Anterior cingulate cortex (tissue), 58 donors: ENCODE measurements around the gene ZNF492.
A peak's percentile ranks its signal among the peaks of the same experiment; 100 is the strongest.

Source experiments
- DNase-seq, 58 donors: peaks; one replicate each; lab custom pipeline; 2025; lab: John Stamatoyannopoulos, UW

Gene ZNF492

DNA sequence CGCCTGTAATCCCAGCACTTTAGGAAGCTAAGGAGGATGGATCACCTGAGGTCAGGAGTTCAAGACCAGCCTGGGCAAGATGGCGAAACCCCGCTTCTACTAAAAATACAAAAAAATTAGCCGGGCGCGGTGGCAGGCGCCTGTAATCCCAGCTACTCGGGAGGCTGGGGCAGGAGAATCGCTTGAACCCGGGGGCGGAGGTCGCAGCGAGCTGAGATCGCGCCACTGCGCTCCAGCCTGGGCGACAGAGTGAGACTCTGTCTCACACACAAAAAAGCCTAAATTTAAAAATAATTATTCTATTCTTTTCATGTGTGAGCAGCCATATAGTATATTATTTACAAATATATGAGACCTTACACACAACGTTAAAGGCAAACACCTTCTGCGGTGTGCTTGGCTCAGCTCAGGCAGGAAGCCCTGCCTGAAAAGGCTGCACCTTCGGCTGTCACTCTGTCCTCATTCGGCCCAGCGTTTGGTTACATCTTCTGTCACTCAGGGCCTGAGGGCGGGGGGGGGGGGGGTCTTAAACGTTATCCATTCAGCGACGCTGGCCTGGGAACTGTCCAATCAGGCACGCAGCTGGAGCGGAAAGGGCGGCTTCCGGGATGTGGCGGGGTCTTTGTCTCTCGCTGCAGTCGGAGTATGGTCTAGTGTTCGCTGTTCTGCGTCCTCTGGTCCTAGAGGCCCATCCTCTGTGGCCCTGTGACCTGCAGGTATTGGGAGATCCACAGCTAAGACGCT, at the start of gene ZNF492:
Gene ZNF492 (plus strand): TSS at position 619 of the 744 bp plus-strand sequence. CDS start 19,076 bp downstream, outside the sequence.
- peak in 57 of 58 donors; percentile 37 to 94 (median 84) for DNase-seq

DNA sequence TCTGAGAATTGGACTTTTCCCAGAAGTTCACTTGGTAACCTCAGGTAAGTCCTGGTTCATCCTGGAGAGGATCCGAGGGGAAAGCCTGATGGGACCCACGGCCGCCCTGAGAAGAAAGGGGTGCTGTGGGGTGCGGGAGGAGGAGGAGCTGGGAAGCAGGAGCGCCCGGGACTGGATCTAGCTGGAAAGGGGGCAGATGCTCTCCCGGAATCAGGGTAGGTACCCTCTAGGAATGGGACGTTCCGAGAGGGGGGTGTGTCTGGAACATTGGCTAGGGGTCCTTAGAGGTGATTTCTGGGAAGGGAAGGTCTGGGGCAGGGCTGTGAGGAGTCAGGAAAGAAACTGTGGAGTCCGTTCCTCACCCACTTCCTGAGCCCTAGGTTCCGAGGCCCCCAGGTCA, 38.7 kb upstream of the ZNF492 start:
- no peak for DNase-seq

DNA sequence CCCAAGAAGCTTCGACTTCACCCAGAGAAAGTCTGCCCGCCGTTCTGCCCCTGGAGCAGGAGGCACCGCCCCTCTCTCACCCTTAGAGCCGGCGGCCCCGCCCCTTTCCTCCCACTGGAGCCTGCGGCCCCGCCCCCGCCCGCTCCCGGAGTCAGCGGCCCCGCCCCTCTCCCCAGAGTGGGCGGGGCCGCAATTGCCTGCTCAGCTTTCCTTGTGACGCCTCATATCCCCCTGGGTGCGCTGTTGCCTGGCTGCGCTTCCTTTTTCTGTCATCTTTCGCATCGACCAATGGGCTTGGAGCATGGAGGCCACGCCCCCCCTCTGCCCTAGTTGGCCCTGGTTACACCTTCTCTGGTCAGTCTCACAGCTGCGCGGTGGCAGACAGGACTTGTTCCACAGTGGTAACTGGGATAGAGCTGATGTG, 38.2 kb upstream of the ZNF492 start:
- peak in 23 of 58 donors; percentile 1 to 68 (median 22) for DNase-seq

DNA sequence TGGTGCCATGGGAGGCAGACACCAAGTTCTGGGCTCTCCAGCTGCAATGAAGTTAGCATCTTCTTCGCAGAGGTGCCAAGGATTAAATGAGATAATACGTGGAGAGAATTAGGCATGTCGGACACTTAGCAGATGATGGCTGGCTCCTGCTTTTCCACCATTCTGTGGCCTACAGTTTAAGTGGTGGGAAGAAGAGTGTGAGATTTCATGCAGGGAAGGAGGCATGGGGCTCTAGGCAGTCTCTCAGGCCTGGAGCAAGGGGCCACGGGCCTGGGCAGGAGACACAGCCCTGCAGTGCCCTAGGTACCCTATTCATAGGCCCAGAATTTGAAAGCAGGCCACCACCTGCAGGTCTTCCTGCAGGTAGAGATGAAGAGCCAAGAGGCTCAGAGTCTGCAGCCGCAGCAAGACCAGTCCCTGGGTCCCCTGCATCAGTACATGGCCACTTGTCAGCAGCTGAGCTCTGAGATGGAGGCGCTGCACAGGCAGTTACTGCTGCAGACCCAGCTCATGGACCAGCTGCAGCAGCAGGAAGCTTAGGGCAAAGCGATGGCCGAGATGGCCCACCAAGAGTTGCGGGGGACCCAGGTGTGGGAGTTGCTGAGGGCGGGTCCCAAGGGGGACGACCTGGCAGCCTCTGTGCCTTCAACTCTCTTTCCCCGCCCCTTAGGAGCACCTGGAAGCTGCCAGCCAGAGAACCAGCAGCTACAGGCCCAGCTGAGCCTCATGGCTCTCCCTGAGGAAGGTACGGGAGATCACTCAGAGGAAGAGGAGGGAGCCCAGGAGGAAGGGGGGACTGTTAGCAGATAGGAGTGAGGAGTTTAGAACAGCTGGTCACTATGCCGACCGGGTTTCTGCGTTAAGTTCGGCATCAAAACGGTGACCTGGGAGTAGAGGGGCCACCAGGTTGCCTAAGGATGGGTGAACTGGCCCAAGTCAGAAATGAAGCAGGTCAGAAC, 33.2 kb upstream of the ZNF492 start:
- DNase-seq = no peak

DNA sequence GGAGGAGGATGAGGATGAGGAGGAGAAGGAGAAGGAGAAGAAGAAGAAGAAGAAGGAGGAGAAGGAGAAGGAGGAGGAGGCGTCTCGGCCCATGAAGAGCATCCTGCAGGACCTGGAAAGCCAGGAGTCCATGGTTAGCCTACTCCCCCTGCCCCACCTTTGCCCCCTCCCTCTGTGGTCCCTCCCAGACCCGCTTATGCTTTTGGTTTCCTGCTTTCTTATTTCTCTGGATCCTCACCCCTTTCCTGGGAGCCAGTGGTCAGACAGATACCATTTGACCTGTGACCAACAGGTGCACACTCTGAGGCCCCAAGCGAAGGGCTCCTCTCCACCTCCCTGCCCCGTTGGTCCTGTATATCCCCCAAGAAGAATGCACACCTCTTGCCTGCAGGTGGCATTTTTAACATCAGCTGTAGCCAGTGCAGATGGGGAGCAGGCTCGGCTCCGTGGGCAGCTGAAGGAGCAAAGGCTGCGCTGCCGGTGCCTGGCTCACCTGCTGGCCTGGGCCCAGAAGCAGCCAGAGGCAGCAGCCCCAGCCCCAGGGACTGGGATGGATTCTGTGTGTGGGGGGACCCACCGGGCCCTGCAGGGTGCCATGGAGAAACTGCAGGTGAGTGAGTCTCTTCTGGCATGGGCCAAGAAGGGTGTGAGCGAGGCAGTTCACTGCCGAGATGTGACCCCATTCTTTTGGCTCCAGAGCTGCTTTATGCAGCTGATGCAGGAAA, 32.1 kb upstream of the ZNF492 start:
- no peak for DNase-seq

DNA sequence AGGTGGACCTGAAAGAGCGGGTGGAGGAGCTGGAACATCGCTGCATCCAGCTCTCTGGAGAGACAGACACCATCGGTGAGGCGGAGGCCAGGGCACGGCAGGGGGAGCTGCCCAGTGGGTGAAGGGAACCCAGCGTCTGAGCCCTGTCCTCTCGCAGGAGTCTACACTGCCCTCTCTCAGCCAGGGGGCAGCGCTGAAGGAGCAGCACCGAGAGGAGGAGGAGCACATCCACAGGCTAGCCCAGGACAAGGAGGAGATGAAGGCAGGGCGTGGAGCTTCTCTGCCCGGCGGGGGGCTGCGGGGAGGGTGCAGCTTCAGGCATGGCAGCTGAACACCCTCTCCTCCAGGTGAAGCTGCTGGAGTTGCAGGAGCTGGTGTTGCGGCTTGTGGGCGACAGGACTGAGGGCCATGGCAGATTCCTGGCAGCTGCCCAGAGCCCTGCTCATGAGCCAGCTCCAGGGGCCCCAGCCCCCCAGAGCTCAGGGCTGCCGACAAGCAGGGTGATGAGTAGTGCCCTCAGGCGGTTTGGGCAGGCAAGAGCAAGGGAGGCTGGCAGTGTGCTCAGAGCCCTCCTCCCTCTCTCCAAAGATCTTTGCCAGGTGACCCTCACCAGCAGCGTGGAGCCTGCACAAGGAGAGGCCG, 31.4 kb upstream of the ZNF492 start:
- DNase-seq = no peak

DNA sequence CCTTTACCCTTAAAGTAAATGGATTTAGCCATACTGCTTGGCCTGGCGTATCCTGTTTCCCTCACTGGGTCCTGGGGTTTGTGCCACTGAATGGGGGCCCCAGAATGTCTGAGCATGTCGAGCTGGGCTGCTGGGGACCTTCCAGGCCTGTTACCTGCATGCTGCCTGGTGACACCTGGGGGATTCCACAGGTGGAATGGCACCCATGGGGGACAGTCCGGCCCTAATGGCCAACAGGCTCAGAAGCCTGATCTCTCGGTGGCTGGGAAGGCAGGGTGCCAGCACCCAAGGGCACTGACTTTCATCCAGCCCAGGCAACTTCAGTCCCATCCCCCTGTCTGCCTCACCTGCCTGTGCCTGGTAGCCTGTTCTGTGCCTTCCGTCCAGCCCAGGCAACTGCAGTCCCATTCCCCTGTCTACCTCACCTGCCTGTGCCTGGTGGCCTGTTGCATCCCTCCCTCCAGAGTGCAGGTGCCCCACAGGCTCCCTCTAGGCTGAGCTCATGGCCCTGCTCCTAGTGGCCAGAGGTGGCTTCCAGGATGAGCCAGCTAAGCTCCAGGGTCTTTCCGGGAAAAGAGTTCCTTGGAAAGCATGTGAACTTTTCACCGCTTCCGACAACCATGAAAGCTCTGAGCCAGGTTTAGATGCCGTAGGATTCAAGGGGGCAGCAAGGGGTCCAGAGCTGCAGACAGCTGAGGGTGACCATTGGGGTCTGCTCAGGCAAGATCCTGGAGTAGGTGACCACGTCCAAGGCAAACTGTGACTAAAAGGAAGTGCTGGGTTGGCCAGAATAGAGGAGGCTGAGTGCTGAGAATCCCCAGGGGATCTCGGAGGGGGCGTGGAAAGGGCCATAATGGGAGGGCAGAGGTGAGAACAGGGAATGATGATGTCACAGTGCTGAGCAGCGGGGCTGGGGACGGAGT, 30.3 kb upstream of the ZNF492 start:
- DNase-seq = no peak

DNA sequence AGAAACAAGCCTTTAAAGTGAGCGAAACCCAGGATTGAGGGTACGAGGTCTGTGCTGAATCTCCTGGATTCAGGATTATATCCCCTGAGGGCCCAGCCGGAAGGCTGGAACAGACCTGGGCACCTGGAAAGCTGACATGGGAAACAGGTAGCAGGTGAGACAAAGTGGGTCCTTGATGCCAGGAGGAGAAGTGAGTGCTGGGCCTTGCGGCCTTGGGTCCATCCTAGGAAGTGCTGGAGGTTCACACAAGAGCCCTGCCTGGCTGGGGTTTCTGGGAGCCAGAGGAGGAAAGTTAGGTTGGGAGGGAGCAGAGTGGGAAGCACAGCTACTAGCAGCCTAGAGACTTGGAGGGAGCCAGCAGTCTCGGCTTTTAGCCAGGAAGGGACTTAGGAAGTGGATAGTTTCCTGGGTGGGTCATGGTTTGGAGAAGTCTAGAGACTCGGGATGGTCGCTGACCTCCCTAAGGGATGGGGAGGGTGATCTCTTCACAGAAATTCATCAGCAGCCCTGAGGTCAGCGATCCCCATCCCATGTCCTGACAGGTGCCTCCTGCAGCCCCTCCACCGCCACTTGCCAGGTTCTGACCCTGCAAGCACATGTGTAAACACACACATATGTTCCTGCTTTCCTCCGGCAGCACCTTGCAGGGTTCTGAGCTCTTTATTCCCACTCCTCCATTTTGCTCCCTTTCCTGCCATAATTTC, 29.4 kb upstream of the ZNF492 start:
- no peak for DNase-seq

DNA sequence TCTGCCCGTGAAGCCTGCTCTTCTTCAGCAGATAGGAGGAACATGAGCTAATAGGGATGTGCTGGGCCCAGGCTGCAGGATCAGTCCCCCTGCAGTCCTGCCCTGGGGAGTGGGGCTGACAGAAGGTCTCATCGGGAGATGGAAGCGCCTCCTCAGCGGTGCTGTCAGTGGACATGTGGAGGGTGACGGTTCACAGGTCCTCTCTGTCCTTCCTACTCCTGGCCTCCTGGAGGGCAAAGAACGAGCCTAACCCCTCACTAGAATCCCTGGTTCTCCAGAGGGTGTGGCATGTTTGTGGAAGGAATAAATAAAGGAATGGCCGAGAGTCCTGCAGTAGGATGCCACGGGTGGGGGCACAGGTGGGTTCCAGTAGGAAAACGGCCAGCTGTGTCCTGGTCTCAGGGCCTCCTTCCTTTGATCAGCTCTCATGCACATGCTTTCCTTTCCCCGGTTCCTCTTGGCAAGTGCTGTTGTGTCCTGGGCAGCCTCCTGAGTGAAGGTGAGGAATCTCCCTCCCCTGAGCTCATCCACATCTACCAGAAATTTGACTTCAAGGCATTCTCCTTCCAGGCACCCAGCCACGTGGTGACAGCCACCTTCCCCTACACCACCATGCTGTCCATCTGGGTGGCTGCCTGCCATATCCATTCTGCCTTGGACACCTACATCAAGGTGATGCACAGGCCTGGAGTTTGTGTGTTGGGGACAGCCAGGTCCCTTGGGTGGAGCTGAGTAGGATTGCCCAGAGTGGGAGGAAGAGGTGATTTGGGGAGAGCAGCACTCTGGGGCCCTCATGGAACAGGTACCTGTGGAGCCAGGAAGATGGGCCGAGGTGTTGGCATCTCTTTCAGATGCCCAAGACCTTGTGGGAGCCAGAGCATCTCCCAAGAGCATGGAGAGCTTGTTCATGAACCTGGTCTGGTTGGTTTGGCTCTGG, 28.6 kb upstream of the ZNF492 start:
- DNase-seq = no peak

DNA sequence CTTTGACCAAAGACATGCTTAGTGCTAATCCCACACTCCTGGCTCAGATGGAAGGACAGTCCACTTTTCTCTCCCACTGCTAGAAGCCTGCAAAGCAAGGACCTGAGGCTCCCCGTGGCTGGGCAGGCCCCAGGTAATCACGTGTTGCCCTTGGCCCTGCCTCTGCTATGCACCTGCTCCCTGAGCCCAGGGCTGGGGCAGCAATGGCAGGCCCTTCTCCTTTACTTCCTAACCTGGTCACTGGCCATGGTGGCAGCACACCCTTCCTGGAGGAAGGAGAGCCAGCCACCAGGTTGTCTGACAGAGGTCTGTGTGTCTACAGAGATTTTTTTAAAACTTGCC, 27.9 kb upstream of the ZNF492 start:
- DNase-seq = no peak

DNA sequence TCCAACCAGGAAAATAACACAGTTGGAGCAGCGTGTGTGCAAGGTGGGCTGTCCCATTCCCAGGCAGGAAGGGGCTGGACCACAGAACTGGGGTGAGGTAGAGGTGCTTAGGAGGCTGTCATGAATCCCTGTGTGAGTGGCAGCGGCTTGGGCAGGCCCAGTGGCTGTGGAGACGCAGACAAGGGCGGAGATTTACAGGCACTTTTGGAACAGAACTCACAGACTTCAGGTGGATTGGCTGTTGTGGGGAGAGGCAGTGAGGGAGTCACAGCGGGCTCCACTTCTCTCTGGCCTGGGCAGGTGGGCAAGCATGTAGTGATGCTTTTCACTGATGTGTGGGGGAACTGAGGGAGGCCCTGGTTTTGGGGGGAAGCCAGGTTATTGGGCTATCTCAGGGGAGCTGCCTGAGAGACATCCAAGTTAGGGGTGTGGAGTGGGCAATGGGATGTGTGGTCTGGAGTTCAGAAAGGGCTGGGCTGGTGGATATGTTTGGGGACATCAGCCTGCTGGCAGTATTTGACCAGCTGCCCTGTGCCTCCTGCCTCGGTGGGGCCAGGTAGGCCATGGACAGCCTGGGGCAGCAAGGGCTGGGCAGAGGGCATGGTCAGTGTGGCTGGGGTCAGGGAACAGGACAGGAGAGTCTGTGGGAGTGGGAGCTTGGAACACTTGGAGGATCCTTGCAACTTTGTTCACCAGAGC, 27.0 kb upstream of the ZNF492 start:
- no peak for DNase-seq

DNA sequence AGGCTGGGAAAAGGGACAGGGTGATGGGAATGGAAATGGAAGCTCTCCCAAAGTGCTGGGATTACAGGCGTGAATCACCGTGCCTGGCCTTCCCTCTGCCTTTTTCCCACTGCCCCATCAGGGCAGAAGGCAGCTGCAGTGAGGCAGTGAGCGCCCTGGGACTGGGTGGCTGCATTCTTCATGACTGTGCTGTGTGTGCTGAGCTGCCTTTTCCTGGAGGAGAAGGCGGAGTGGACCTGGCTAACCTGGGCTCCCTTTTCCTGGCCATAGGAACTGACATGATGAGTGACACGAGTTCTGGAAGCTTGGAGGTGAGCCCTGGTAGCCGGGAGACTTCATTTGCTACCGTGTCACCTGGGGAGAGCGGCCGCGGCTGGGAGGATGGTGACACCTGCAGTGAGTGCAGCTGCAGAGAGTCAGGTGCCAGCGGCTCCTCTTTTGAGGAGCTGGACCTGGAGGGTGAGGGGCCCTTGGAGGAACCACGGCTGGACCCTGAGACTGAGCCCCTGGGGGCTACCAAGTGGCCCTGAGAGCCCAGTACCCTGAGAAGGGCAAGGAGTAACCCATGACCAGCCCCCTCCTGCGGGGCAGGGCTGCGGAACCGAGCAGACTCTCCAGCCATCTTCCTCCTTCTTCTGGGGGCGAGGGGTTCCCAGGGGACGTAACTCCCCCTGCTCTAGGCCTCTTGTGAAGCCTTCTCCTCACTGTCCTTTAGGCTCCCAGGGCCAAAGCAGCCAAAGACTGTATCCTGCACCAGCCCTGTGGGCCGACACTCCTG, 26.3 kb upstream of the ZNF492 start:
- DNase-seq = no peak

DNA sequence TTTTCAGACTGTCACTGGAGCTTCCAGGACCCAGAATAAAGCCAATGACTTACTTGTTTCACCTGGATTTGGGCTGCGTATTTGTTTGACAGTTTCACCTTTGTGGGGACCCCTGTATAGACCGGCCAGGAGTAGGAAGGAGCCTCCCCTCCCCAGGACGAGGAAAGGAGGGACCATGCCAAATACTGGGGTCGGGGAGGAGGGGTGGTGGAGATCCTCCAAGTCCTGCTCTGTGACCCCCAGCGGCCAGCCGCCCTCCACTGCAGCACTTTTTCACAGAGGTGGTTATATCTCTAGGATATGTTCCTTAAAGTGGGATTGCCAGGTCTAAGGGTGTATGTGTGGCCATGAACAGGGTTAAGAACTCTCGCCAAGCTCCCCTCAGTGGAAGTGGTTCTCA, 25.7 kb upstream of the ZNF492 start:
- no peak for DNase-seq

DNA sequence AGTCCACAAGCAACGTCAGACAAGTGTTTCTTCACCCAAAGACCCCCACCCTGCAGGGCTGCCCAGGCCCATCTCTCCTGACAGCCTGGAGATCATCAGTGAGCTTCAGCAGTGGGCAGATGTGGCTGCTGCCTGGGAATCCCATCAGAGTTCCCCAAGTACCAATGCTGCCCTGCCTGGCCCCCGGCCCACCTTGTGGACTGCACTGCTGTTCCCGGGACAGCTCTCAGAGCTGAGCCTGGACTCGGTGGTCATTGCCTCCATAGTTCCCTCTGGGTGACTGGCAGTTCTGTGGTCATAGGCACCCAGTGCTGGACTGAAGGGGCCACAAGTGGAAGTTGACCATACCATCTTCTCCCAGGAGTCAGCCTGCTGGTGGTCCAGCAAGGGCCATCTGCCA, 24.5 kb upstream of the ZNF492 start:
- no peak for DNase-seq

DNA sequence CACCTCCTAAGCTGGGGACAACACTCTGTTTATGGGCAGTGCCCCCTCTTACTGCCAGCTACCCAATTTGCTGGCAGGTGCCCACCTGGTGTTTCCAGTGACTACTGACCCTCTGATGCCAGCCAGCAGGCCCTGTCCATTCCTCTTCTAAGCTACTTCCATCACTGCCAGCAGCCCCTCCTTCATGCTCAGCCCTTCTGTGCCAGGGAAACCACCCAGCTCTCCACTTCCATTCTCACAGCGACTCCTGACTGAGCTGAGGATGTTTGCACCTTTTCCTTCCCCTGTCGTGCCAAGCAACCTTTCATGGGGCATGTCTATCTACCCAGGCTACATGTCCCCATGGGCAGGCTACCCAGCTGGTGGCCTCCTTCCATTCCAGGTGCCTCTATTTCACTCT, 24.0 kb upstream of the ZNF492 start:
- DNase-seq = no peak

DNA sequence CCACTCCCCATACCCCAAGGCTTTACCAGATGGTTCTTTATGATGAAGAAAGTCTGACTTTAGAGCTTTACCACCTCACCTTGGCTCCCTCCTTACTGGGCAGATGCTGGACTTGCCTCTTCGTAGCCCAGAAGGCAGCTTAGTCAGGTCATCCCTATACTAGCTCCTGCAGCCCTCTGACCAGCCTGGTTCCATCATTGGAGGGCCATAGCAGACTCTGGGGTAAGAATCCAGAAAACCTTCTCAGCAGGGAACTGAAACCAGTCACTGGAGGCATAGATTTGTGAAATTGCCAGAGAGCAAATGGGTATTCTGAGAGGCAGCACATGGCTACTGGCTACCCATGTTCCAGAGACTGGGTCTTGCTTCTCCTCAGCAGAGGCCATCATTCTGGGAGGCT, 21.8 kb upstream of the ZNF492 start:
- no peak for DNase-seq
